ENCODE measurements around the gene ATAD3A.

The ATAD3A gene

DNA sequence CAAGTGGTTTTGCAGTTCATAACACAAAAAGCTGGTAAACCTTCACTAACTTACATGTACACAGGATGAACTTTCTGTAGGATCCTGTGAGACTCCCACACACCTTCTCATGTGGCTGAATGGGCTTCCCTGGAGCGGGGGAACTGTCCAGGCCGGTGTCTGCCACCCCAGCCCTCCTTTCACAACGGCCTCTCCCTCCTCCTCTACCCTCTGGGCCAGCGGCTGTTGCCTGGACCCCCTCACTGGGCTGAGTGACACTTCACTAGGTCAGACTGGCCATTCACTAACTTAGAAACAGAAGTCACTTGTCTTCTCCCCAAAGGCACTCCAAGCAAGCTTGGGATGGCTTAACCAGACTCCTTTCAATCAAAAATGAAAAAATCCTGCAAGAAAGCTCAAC lies 46.6 kb downstream of the ATAD3A start:
- no peak for DNase-seq

DNA sequence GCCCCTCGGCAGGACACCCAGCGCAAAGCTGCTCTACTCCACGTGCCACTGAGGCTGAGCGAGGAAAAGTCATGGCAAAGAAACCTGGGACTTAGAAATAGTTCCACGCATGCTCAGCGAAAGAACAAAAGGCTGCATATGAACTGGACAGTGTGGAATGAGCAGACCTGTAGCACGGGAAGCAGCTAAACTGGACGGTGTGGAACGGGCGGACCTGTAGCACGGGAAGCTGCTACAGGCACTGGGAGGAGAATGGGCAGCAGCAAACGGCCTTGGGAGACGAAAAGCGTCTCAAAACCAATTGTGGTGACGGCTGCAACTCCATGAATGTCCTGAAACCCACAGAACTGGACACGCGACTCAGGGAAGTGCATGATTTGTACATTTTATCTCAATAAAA lies 47.1 kb downstream of the ATAD3A start:
- DNase-seq: no peak

DNA sequence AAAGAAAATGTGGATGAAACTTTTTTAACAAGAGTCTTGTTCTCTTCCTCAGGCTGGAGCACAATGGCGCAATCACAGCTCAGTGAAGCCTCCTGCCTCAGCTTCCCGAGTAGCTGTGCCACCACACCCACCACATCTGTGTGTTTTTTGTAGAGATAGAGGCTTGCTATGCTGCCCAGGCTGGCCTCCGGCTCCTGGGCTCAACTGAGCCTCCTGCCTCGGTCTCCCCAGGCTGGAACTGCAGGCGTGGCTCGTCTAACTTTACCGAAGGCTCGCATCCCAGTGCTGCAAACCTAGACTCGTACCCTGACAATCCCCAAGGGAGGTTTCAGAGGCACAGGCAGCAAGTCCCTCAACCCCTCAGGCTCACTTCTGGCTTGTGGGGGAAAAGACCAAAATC lies 48.2 kb downstream of the ATAD3A start:
- DNase-seq: no peak

DNA sequence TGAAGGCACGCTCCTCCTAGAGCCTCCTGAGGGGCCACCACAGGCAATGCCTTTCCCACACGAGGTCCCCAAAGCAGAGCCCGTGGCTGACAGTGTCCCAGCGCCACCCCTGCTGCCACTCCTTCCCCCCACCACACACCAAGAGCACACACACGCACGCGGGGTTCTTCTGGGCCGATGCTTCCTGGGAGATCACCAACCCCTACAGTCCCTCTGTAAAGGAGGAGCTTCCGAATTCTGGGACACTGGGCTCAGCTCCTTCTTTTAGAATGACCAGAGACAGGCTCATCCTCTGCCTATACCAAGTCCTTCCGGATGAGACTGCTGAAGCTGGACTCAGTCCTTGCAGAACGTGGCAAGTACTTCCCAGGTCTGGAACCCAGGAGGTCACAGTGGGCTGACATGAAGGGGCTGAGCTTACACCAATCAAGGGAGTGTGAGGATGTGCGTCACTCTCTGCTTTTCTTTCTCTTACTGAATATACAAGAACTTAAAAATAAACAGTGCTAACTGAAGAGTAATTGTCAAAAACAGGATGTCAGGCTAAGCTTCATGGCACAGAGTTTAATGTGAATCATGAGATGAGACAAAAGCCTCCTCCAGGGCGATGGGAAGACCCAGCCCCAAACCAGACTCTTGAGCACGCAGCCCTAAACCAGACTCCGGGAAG lies 50.0 kb downstream of the ATAD3A start:
- DNase-seq: no peak

DNA sequence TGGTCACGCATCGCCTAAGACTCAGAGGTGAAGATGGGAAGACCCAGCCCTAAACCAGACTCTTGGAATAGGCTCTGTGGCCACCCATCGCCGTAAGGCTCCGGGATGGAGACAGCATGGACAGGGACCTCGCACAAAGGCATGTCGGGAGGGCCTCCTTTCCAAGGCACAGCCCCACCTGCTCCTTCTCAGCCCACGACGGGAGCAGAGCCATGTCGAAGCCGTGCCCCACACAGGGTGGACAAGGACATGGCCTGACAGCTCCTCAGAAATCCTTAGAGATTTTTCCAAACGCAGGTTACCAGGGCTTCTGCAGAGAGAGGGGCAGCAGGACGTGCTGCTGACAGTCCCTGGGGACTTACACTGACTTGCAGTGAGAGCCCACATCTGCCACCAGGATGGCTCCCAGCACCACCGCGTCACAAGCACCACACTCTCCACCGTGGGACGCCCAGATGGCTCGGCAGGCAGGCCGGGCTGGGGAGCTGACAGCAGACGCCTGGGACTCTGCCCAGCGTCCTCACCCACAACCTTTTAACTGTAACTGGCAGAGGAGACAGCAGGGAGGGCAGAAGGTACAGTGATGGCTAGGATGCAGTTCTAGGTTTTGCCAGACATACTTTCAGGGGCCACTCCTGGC lies 50.7 kb downstream of the ATAD3A start:
- peak; percentile 92 to 97 for DNase-seq

DNA sequence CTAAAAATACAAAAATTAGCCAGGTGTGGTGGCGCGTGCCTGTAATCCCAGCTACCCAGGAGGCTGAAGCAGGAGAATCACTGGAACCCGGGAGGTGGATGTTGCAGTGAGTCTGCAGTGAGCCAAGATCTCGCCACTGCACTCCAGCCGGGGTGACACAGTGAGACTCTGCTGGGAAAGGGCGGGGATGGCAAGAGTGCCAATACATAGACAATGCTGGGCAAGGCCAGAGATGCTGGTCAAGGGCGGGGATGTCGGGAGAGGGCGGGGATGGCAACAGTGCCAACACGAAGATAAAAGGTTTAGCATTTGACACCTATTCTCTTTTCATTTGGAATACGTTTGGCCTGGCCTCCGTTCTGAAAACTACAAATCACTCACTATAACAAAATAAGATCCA lies 51.7 kb downstream of the ATAD3A start:
- no peak for DNase-seq

DNA sequence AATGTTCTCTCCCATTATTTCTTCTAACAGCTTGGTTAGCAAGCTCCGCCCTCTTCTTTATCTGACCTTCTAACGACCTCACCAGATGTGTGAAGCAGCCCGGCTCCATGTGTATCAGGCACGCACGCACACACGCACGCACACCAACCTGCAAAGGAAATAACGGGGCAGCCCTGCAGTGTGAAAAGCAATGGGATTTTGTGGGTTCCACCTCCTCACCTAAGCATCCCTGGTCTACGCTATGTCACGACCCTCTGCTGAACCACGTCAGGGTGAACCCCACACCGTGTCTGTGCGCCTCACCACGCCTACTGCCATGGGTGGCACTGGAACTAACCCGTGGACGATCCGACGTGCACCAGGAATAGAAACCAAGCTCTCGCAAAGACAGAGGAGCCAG lies 52.3 kb downstream of the ATAD3A start:
- DNase-seq: no peak

DNA sequence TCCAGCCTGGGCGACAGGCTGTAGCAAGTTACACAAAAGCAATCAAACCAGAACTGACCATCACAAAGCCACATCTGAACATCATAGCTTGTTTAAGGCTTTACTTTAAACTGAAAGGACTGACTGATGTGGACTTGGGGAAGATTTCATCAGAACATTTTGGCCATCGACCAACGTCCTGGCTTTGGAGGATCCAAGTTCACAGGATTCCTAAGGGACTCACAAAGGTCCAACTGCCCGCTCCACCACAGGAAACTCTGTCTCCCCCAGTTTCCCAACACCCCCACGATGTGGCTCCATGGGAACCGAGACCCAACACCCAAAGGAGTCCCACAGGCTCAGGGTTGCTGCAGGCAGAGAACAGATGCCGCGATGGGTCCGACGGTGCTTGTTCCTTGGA lies 53.4 kb downstream of the ATAD3A start:
- DNase-seq: no peak

- DNase-seq: no peak
These were observed 55.4 kb downstream of the ATAD3A start for GRCh38 chr1:1567152-1567875.

DNA sequence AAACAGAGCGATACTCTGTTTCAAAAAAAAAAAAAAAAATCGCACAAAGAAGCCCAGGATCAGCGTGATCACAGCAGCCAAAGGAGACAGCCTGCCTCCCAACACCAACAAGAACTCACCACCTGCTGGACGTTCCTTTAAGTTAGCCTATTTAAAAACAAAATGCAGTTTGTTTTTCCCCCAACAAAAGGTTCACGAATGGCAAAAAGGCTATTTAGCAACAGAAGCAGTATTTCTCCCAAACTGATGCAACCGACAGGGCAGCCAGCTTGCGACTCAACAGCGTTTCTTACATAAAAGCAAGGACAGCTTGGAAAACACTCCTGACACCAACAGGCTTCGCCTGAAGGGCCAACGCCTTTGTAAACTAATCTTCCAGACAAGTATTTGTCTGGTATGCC lies 55.9 kb downstream of the ATAD3A start:
- peak in 1 of 2 experiments; percentile 30 for DNase-seq

DNA sequence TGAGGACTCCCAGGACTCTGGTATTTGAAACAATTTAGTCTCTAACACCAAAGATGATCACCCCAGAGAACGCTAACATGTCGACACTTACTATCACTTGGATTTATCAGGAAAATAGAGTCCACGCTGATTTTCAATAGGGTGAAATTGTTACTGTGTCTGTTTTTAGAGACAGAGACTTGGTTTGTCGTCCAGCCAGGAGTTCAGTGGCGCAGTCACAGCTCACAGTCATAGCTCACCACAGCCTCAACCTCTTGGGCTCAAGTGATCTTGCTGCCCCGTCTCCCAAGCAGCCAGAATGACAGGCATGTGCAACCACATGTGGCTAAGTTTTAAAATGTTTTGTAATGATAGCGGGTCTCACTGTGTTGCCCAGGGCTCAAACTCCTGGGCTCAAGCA lies 57.4 kb downstream of the ATAD3A start:
- no peak for DNase-seq

DNA sequence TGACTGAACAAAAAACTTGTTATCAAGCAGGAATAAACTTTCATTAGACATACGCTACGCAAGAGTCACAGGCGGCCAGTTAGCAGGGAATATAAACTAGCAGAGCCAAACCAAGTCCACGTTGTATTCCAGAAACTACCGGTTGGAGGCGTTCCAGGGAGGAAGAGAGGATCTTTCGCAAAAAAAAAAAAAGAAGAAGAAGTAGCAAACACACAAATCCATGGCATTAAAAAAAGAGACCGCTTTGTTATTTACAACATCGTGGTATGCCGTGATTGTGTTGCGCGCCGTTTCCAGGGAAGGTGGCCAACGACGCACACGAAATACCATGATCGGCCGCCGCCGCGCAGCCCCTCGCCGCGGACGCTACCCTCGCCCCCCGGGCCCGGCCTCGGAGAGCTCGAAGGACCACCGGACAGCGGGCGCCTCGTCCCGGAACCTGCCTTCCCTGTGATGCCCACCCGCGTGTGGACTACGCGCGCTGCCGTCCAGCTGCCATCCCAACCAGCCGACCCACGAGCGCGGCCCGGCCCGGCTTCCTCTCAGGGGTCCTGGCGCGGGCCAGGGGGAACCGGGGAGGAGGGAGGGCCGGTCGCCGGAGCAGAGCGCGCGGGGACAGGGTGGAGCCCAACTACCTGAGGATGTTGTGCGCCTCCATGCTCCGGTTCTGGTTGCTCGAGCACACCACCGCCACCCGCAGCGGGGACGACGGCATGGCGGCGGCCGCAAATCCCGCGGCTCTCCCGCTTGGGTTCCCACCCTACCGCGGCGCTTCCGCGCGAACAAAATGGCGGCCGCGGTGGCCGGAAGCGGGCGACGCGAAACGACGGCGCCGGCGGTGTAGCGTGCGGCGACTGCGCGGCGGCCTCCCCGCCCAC lies 62.1 kb downstream of the ATAD3A start:
- peak in 1 of 2 experiments; percentile 67 for DNase-seq

DNA sequence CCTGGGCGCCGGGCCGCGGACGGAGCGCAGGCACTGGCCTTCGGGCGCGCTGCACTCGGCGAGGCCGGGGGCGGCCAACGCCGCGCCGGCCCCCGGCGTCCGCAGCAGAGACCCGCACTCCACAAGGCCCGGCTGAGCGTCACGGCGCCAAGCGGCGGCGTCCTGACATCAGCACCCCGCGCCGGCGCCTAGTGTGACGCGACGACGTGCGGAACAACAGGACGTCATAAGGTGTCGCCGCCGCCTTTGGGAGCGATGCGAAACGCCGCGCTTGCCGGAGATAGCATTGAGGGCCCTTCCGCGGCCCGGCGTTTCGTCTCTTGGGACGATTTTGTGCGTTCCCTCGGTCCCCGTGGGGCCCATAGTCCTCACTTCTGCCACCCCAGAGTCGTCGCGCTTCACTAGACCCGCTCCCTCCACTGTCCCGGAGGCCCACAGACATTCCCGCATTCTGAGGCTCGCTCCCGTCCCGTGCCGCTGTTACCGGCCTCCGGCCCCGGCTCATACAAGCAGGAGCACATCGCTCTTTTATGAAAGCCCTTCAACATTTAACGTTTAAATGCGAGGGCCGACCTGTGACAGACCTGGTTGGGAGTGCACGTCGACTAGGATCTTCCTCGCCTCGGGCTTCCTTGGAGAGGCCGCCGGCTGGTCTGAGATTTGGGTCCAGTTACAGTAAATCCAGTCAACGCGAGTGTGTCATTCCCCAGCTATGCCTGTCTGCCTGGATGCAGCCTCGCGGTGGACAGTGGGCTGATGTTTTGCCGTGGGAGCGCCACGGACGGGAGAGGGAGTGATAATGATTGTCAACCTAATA lies 63.0 kb downstream of the ATAD3A start, which contains the start of gene SSU72:
Gene SSU72, minus strand, starts transcription at position 143 of the 817 bp plus-strand sequence. CDS start 306 bp downstream, outside the sequence.
- DNase-seq: peak; percentile 64 to 84

- DNase-seq: no peak
These were observed 65.5 kb downstream of the ATAD3A start for GRCh38 chr1:1577367-1578011.

DNA sequence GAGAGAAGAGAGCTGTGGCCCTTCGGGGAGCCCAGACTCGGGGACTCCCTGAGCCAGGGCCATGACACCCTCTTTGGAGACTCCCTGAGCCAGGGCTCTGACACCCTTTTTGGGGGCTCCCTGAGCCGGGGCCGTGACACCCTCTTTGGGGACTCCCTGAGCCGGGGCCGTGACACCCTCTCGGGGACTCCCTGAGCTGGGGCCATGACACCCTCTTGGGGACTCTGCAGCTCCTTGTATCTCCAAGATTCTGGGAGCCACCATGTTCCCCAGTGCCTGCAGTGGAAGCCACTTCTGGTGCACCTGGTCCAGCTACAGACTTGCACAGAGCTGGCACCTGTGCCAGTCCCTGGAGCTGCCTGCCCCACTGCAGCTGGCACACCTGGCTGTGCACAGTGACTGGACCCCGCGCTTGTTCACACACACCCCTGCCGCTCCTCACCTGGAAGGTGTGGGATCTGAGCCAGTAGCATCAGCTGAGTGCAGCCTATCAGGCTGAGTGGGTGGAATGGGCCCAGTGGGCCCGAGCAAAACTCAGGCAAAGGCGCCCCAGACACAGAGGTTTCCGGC lies 66.5 kb downstream of the ATAD3A start:
- DNase-seq: no peak

DNA sequence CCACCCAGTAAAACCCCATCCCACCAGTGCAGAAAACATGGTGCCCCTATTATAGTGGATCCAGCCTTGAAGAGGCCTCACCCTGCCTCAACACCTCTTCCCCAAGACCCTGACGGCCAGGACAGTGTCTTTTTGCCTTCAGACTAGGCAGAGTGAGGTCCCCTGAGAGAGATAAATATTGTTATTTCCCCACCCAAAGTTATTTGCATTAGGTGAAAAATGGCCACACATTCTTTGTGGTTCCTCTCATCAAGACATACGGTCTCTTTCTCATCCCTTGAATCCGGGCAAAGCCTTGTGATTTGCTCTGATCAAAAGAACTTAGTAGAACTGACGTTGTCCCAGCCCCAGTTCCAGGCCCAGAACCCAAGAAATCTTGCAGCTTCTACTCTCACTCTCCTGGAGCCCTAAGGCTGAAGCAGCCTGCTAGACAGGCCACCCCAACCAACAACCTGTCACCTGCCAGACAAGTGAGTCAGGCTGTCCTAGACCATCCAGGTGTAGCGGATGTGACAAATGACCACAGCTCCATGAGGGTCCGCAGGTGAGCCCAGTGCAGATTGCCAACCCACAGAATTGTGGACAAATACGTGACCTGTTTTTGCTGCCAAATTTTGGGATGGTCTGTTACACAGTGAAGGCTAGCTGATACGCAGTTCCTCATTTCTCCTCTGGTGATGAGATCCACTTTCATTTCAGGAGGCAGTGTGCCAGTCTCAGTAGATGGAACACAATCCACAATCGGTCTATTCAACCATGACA lies 70.8 kb downstream of the ATAD3A start:
- no peak for DNase-seq

DNA sequence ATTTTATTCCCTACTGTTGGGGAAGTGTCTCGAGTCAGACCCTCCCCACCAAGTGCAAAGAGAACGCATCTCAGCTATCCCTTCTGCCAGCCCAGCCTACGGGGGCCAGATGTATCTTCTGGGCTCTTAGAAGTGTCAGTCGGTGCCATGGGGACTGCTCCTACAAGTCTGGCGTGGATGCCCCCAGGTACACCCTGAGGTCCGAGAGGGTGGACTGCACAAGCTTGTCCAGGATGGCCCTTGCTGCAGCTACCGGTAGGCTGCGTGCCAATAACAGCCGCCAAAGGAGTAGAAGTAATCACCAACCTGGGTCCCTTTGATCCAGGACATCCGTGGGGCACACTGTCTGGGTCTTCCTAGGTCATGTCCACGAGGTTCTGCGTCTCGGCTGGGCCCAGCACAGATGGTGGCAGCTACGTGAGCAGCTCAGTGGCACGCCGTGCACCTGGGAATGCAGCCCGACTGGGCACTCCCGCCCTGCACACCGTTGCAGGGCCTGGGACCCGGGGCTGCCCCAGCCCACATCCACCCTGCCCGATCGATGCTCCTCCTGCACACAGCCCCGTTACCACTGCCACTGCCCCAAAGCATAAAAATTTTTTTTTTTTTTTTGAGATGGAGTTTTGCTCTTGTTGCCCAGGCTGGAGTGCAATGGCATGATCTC lies 71.5 kb downstream of the ATAD3A start:
- no peak for DNase-seq

All from NCI-H524 (cell line).